GM12891 (cell line): Measurements from ENCODE around the gene FAM25A.

Experiments
- DNase-seq: peaks from one replicate; pipeline ENCODE4 v3.0.0; 2011; ENCODE audit warnings: low spot score; ENCODE audit not compliant: insufficient read length
- FAIRE-seq: peaks from 2 replicates; lab custom pipeline; 2011; peaks lifted over from hg19 to GRCh38; lab: Jason Lieb, UNC
- PAX5 ChIP-seq: IDR thresholded peaks from 2 replicates; pipeline ENCODE4 v1.6.1; 2011; ENCODE audit warnings: low read length, moderate library complexity, mild to moderate bottlenecking; ENCODE audit not compliant: insufficient read depth, severe bottlenecking
- POLR2A ChIP-seq: IDR thresholded peaks from 2 replicates; pipeline ENCODE4 v1.6.1; 2011; ENCODE audit warnings: low read depth, low read length, control low read depth
- POLR2AphosphoS5 ChIP-seq: IDR thresholded peaks from 2 replicates; pipeline ENCODE4 v1.6.1; 2011; ENCODE audit warnings: low read depth, low read length, control low read depth
- POU2F2 ChIP-seq: IDR thresholded peaks from 2 replicates; pipeline ENCODE4 v1.6.1; 2011; ENCODE audit warnings: low read depth, mild to moderate bottlenecking, control low read depth, low read length, moderate library complexity
- SPI1 ChIP-seq: IDR thresholded peaks from 2 replicates; pipeline ENCODE4 v1.6.1; 2011; ENCODE audit warnings: low read depth, low read length, control low read depth
- TAF1 ChIP-seq: IDR thresholded peaks from 2 replicates; pipeline ENCODE4 v1.6.1; 2011; ENCODE audit warnings: low read depth, low read length, control low read depth

FAM25A gene

GRCh38 chr10:87054373-87055295 lies 34.5 kb downstream of the FAM25A start:
- no peak for FAIRE-seq
- no peak for DNase-seq
- TF ChIP-seq TAF1 (no peak), POU2F2 (no peak), SPI1 (peak; percentile 71)

GRCh38 chr10:87058171-87058570 lies 38.1 kb downstream of the FAM25A start:
- TF ChIP-seq PAX5 = no peak
- no peak for TF ChIP-seq POLR2A
- no peak for TF ChIP-seq TAF1
- no peak for TF ChIP-seq POLR2AphosphoS5
- no peak for TF ChIP-seq POU2F2
- TF ChIP-seq SPI1 = no peak
- DNase-seq = no peak
- FAIRE-seq = no peak

- TF ChIP-seq POLR2AphosphoS5 (no peak), POLR2A (no peak), POU2F2 (no peak), PAX5 (no peak), SPI1 (no peak), TAF1 (no peak)
- DNase-seq = no peak
- FAIRE-seq = no peak
These were observed 39.3 kb downstream of the FAM25A start for GRCh38 chr10:87059401-87059800.

- TF ChIP-seq SPI1 (no peak), TAF1 (no peak), POLR2A (no peak), POU2F2 (no peak), PAX5 (no peak), POLR2AphosphoS5 (no peak)
- DNase-seq (no peak), FAIRE-seq (peak; percentile 43)
These were observed 40.3 kb downstream of the FAM25A start for GRCh38 chr10:87060280-87060928.

- FAIRE-seq (no peak), DNase-seq (no peak)
- no peak for TF ChIP-seq SPI1
- TF ChIP-seq PAX5 = no peak
- no peak for TF ChIP-seq POLR2AphosphoS5
- TF ChIP-seq POU2F2 = no peak
- no peak for TF ChIP-seq TAF1
- no peak for TF ChIP-seq POLR2A
These were observed 44.6 kb downstream of the FAM25A start for GRCh38 chr10:87064651-87065050.

GRCh38 chr10:87066178-87066577 lies 46.1 kb downstream of the FAM25A start:
- FAIRE-seq = no peak
- no peak for DNase-seq
- TF ChIP-seq SPI1 (no peak), POLR2A (no peak), POLR2AphosphoS5 (no peak), PAX5 (no peak), TAF1 (no peak), POU2F2 (no peak)

- no peak for TF ChIP-seq POLR2AphosphoS5
- no peak for TF ChIP-seq PAX5
- TF ChIP-seq SPI1 = no peak
- no peak for TF ChIP-seq POU2F2
- TF ChIP-seq TAF1 = no peak
- no peak for FAIRE-seq
- no peak for DNase-seq
These were observed 46.8 kb downstream of the FAM25A start for GRCh38 chr10:87066865-87067264.

- FAIRE-seq (peak; percentile 43), DNase-seq (no peak)
- TF ChIP-seq SPI1 (no peak), POLR2A (no peak), POU2F2 (no peak), TAF1 (no peak), PAX5 (no peak), POLR2AphosphoS5 (no peak)
These were observed 48.2 kb downstream of the FAM25A start for GRCh38 chr10:87068281-87068680.

- FAIRE-seq (no peak), DNase-seq (no peak)
- no peak for TF ChIP-seq SPI1
- TF ChIP-seq TAF1 = no peak
- TF ChIP-seq PAX5 = no peak
- no peak for TF ChIP-seq POLR2AphosphoS5
- TF ChIP-seq POLR2A = no peak
These were observed 52.4 kb downstream of the FAM25A start for GRCh38 chr10:87072449-87072848.
